Nephron (organoid): ENCODE data around the gene DNAL4.

Source experiments
- H3K27ac Mint-ChIP-seq, 3 experiments: 2 replicates each; pipeline ENCODE4 v1.8.0; 2020; ENCODE audit warnings: mixed read lengths in 3 of 3, mild to moderate bottlenecking in 2 of 3, moderate library complexity in 1 of 3
- H3K27me3 Mint-ChIP-seq: 2 replicates; pipeline ENCODE4 v1.8.0; 2021; ENCODE audit warnings: low read depth, mild to moderate bottlenecking, moderate library complexity, mixed read lengths
- H3K36me3 Mint-ChIP-seq: 2 replicates; pipeline ENCODE4 v1.8.0; 2020; ENCODE audit warnings: low read depth, mixed read lengths
- H3K4me1 Mint-ChIP-seq: 2 replicates; pipeline ENCODE4 v1.8.0; 2020; ENCODE audit warnings: mixed read lengths
- H3K4me3 Mint-ChIP-seq, 3 experiments: 2 replicates each; pipeline ENCODE4 v1.8.0; 2020; ENCODE audit warnings: mild to moderate bottlenecking in 3 of 3, mixed read lengths in 3 of 3, moderate library complexity in 2 of 3
- H3K9me3 Mint-ChIP-seq: 2 replicates; pipeline ENCODE4 v1.8.0; 2020; ENCODE audit warnings: mixed read lengths
- CTCF ChIP-seq, 3 experiments: fragments of 200-600 bp; sonication (generic); IDR thresholded peaks; one replicate each; pipeline ENCODE4 v1.5.0; 2021; ENCODE audit warnings: antibody characterized with exemption in 3 of 3; ENCODE audit not compliant: unreplicated experiment in 3 of 3

DNAL4 gene

GRCh38 chr22:38793721-38794466 is at the start of gene DNAL4:
Gene DNAL4 (minus strand): TSS chr22:38794143. CDS start chr22:38782731, 11,412 bp downstream.
- Mint-ChIP-seq H3K27ac (peak within 1 kb of the TSS; percentile 63 to 92 (median 81)), H3K4me3 (peak within 1 kb of the TSS; percentile 87 to 95 (median 94)), H3K36me3 (no peaks in the 10 kb centered on the region), H3K4me1 (peaks cover 15% of the 10 kb centered on the region), H3K27me3 (peaks cover 32% of the 10 kb centered on the region), H3K9me3 (no peaks in the 10 kb centered on the region)
- no peak for TF ChIP-seq CTCF (IDR thresholded peaks at IDR 0.05; ENCODE audit: unreplicated experiment in 3 of 3)

- H3K36me3 Mint-ChIP-seq = no peaks in the 10 kb centered on the region
- H3K27me3 Mint-ChIP-seq = peaks cover 69% of the 10 kb centered on the region
- TF ChIP-seq CTCF (IDR thresholded peaks at IDR 0.05; ENCODE audit: unreplicated experiment in 3 of 3) = peak; percentile 32 to 41 (median 34)
- no peak overlapping the region for H3K4me3 Mint-ChIP-seq
- H3K4me1 Mint-ChIP-seq = peaks cover 23% of the 10 kb centered on the region
- no peak overlapping the region for H3K27ac Mint-ChIP-seq
- no peaks in the 10 kb centered on the region for H3K9me3 Mint-ChIP-seq
Observed at GRCh38 chr22:38843201-38843656, 49.3 kb upstream of the DNAL4 start.

- Mint-ChIP-seq H3K9me3 (no peaks in the 10 kb centered on the region), H3K4me1 (peaks cover 23% of the 10 kb centered on the region), H3K4me3 (peak overlapping the region; percentile 79 to 91 (median 84))
Observed at GRCh38 chr22:38842512-38843200, 48.7 kb upstream of the DNAL4 start.

GRCh38 chr22:38841635-38842034 is 47.7 kb upstream of the DNAL4 start:
- Mint-ChIP-seq H3K4me3 (peak overlapping the region; percentile 79 to 91 (median 84)), H3K36me3 (no peaks in the 10 kb centered on the region), H3K27me3 (peaks cover 63% of the 10 kb centered on the region), H3K4me1 (peaks cover 22% of the 10 kb centered on the region), H3K27ac (no peak overlapping the region), H3K9me3 (no peaks in the 10 kb centered on the region)
- no peak for TF ChIP-seq CTCF (IDR thresholded peaks at IDR 0.05; ENCODE audit: unreplicated experiment in 3 of 3)

More at GRCh38 chr22:38842512-38843200, 48.7 kb upstream of the DNAL4 start:
- H3K27ac Mint-ChIP-seq = peak overlapping the region in 1 of 3 experiments; percentile 48
- no peak for TF ChIP-seq CTCF (IDR thresholded peaks at IDR 0.05; ENCODE audit: unreplicated experiment in 3 of 3)
- H3K27me3 Mint-ChIP-seq = peaks cover 68% of the 10 kb centered on the region
- H3K36me3 Mint-ChIP-seq = no peaks in the 10 kb centered on the region

GRCh38 chr22:38841211-38841610 is 47.3 kb upstream of the DNAL4 start:
- Mint-ChIP-seq H3K9me3 (no peaks in the 10 kb centered on the region), H3K36me3 (no peaks in the 10 kb centered on the region), H3K4me3 (peak overlapping the region in 1 of 3 experiments; percentile 54), H3K27me3 (peaks cover 62% of the 10 kb centered on the region), H3K27ac (no peak overlapping the region), H3K4me1 (peaks cover 19% of the 10 kb centered on the region)
- TF ChIP-seq CTCF (IDR thresholded peaks at IDR 0.05; ENCODE audit: unreplicated experiment in 3 of 3) = no peak
